ENCODE results near the gene FARS2. TPM values are rescaled to one million over a fixed set of nuclear protein-coding genes. Genes with fewer than 3 reads are reported as not detected.

The FARS2 gene
- total RNA-seq, 4 donors from 2014 or later = 10.6 to 24.9 (median 15.2) TPM

DNA sequence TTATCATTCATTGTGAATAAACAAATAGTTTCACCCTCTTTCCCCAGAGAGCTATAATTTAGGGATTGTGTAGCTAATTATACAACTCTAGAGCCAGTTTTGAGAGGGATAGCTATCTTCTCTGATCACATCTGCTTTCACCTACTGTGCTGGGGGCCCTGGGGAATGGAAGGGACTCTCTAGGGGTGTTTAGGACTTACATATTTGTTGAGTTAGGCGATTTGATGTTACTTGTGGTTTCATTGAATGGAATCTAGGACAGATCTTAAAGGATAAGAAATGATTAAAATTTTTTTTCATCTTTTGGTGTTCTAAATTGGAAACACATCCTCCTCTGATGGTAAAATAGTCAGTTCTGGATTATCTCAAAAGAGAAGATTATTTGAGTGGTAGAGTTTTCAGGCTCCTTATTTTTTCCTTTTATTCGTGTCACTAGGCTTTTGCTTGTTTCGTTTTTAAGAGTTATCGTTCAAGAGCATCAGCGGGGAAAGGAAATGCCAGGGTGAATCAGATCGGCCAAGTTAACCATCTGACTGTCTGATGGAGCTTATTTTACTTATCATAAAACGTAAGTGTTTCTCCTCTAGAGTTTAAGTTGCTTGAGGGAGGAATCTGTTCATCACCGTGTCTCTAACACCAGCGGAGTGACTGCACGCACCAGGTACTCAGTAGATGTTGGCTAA, 236.7 kb downstream of the FARS2 start:
- 82% methylated on average over 10 of the region's 10 CpGs for WGBS
- no peaks in the 10 kb centered on the region for H3K27me3 ChIP-seq
- H3K4me1 ChIP-seq = peaks cover 3 to 15% (median 13%) of the 10 kb centered on the region in 4 donors
- TF ChIP-seq POLR2AphosphoS5 (IDR thresholded peaks at IDR 0.05) (no peak), EP300 (IDR thresholded peaks at IDR 0.05) (no peak), POLR2A (IDR thresholded peaks at IDR 0.05; ENCODE audit: low read depth) (no peak), CTCF (IDR thresholded peaks at IDR 0.05) (no peak)
- H3K4me3 ChIP-seq = no peak overlapping the region
- no peak overlapping the region for H3K27ac ChIP-seq (replicated peaks in 1 of 4)
- no peak for DNase-seq (ENCODE audit: extremely low spot score)
- intact Hi-C loops (cut with DNase I) = no loop called here
- no peaks in the 10 kb centered on the region for H3K9me3 ChIP-seq
- no peaks in the 10 kb centered on the region for H3K36me3 ChIP-seq

DNA sequence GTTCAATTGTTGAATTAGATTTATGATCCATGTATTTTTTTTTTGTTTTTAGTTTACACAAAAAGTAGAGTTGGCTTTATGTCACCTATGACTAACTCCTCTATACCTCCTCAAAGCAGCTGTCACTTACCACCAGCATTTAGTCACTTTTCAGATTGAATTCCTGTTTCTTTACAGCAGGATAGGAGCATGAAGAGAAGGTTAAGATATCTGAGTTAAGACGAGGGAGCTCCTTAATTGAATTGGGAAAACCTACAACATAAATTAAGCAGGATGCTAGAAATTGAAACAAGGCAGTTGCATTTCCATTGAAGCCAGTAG, 237.2 kb downstream of the FARS2 start:
- no peak overlapping the region for H3K4me3 ChIP-seq
- peaks cover 3 to 15% (median 13%) of the 10 kb centered on the region in 4 donors for H3K4me1 ChIP-seq
- no peak overlapping the region for H3K27ac ChIP-seq (replicated peaks in 1 of 4)
- TF ChIP-seq POLR2AphosphoS5 (IDR thresholded peaks at IDR 0.05) (no peak), CTCF (IDR thresholded peaks at IDR 0.05) (no peak), EP300 (IDR thresholded peaks at IDR 0.05) (no peak), POLR2A (IDR thresholded peaks at IDR 0.05; ENCODE audit: low read depth) (no peak)
- no peak for DNase-seq (ENCODE audit: extremely low spot score)
- no peaks in the 10 kb centered on the region for H3K27me3 ChIP-seq
- WGBS = 91% methylated on average over 1 of the region's 1 CpG
- H3K36me3 ChIP-seq = no peaks in the 10 kb centered on the region
- intact Hi-C loops (cut with DNase I) = no loop called here
- H3K9me3 ChIP-seq = no peaks in the 10 kb centered on the region

DNA sequence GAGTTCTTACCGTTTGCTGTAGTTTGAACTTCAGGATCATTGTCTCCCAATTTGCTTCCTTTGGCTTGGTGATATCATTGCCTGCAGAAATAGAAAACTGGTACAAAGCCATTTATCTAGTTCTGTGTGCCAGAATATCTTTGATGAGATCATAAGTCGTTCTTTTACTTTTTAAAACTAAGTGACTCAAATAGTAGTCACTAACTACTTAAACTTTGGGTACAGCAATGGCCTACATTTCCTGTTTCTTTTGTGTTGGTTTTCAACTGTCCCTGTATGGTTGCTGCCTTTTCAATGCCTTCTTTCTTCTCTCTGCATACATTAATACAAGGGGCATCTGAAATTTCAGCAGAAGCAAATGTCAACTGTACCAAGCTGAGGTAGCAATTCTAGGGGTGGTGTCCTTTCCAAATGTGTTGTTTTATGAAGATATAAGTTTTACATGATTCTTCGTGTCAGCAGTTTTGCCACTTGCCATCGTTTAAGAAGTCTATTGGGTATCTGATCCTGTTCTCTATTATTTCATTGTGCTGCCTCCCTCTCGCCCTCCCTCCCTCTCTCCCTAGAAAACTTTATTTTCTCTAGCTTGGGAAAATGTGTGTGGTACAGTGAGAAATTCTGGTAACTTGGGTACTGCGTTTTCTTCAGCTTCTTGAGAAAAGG, 238.5 kb downstream of the FARS2 start:
- WGBS = 77% methylated on average over 6 of the region's 6 CpGs
- Histone ChIP-seq H3K27ac (replicated peaks in 1 of 4) (no peak overlapping the region), H3K4me3 (no peak overlapping the region), H3K4me1 (peaks cover 2 to 9% (median 8%) of the 10 kb centered on the region in 4 donors), H3K36me3 (no peaks in the 10 kb centered on the region), H3K9me3 (no peaks in the 10 kb centered on the region), H3K27me3 (no peaks in the 10 kb centered on the region)
- intact Hi-C loops (cut with DNase I) = no loop called here
- no peak for DNase-seq (ENCODE audit: extremely low spot score)
- TF ChIP-seq EP300 (IDR thresholded peaks at IDR 0.05) (no peak), POLR2AphosphoS5 (IDR thresholded peaks at IDR 0.05) (no peak), POLR2A (IDR thresholded peaks at IDR 0.05; ENCODE audit: low read depth) (no peak), CTCF (IDR thresholded peaks at IDR 0.05) (no peak)

DNA sequence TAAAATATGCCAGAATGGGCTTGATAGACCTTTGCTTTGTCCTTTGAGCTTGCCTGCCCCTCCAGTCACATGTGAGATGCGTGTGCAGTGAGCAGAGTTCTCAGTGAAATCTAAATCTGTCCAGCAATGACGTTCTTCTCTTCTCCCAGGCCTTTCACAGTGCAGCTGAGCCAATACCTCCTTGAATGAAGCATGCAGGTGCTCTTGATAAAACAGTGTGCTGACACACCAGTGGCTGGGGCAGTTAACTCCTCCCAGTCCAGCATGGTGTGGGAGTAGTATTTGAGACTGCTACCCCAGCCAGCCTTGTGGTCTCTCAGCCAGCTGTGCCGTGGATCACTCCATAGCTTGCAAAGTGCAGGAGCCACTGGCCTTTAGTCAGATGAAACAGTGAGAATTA, 240.5 kb downstream of the FARS2 start:
- intact Hi-C loops (cut with DNase I) = no loop called here

GRCh38 chr6:5504078-5504477, 242.8 kb downstream of the FARS2 start:
- intact Hi-C loops (cut with DNase I) = no loop called here
- WGBS = 91% methylated on average over 1 of the region's 1 CpG
- no peak overlapping the region for H3K27ac ChIP-seq (replicated peaks in 1 of 4)
- TF ChIP-seq POLR2A (IDR thresholded peaks at IDR 0.05; ENCODE audit: low read depth) (no peak), POLR2AphosphoS5 (IDR thresholded peaks at IDR 0.05) (no peak), CTCF (IDR thresholded peaks at IDR 0.05) (no peak), EP300 (IDR thresholded peaks at IDR 0.05) (no peak)
- H3K27me3 ChIP-seq = no peaks in the 10 kb centered on the region
- no peaks in the 10 kb centered on the region for H3K36me3 ChIP-seq
- no peaks in the 10 kb centered on the region for H3K9me3 ChIP-seq
- no peak for DNase-seq (ENCODE audit: extremely low spot score)
- peaks cover 0 to 3% (median 0%) of the 10 kb centered on the region in 4 donors for H3K4me1 ChIP-seq
- H3K4me3 ChIP-seq = no peak overlapping the region

More for the DNA sequence above, 240.5 kb downstream of the FARS2 start:
- Histone ChIP-seq H3K4me1 (no peaks in the 10 kb centered on the region), H3K27ac (replicated peaks in 1 of 4) (no peak overlapping the region), H3K4me3 (no peak overlapping the region), H3K9me3 (no peaks in the 10 kb centered on the region), H3K27me3 (no peaks in the 10 kb centered on the region), H3K36me3 (no peaks in the 10 kb centered on the region)
- WGBS = 94% methylated on average over 3 of the region's 3 CpGs
- no peak for DNase-seq (ENCODE audit: extremely low spot score)
- TF ChIP-seq POLR2AphosphoS5 (IDR thresholded peaks at IDR 0.05) = no peak
- no peak for TF ChIP-seq EP300 (IDR thresholded peaks at IDR 0.05)
